CD4-positive, alpha-beta T cell treated with Interferon gamma for 1 hour (primary cell): ENCODE results near the gene PTK7.
"Not testable (repeated sequence)": the region's sequence is repeated elsewhere in the genome, so short reads cannot be mapped to it uniquely, and the experiment has no call there.

Source experiments
- DNase-seq: peaks from one replicate; pipeline ENCODE4 v3.0.0-alpha.2; 2020

PTK7 gene

GRCh38 chr6:43120101-43120763 lies 44.1 kb downstream of the PTK7 start:
- DNase-seq, result no peak

DNA sequence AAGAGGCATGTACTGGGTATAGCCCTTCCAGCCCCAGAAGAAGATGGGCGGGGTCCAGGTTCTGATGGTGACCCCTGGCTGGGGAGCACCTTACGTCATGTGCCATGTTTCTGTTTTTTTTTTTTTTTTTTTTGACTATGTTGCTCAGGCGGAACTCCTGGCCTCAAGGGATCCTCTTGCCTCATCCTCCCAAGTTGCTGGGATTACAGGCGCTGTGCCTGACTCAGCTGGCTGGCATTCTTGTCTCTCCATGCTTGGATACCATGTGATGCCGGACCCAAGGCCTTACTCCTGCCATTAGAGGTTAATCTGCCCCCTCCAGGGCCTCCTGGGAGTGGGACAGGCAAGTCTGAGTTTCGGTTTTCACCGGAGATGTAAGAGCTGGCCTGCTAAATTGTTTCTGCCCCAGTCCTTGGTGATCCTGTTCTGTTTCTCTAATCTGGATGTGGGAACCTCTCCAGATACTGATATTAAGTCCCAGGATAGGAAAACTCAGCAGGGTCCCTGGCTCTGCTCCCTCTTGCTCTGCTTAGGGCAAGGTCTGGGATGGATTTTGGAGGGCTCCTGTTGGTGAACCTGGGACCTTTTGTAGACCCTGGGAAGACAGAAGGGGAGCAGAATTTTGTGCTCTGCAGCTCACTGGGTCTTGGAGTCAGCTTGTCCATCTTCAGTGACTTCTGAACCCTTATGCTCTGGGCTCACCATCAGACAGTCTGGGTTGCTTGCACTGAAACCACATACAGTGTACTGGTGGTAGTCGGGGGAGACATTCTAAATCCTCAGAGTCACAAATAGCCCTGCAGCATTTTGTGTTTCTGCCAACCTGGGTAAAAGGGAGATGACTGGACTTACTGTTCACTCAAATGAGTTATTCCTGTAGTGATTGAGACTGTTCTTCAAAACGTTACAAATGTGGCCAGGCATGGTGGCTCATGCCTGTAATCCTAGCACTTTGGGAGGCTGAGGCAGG lies 45.1 kb downstream of the PTK7 start:
- DNase-seq, result no peak

DNA sequence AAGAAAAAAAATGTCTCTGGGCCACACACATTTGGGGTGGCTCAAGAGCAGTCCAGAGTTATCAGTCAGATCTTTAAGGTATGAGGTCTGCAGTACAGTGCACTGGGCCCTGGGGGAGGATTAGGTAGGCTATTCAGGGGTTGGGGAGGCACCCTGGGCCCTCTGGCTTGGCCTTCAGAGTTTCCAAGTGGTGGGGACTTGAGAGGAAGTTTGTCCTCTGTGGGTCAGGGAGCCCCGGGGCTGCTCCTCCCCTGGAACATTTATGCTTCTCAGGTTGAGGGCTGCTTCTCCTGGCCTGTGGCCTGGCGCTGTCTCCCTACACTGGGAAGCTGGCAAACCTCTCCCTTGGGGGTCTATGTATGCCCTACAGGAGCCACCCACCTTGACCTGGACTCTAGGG lies 46.0 kb downstream of the PTK7 start:
- no peak for DNase-seq

GRCh38 chr6:43123461-43124314 lies 47.6 kb downstream of the PTK7 start:
- no peak for DNase-seq

- DNase-seq, result no peak
These were observed 48.4 kb downstream of the PTK7 start for GRCh38 chr6:43124481-43124880.

GRCh38 chr6:43125119-43125518 lies 49.0 kb downstream of the PTK7 start:
- DNase-seq, result no peak

- no peak for DNase-seq
These were observed 49.4 kb downstream of the PTK7 start for GRCh38 chr6:43125555-43125954.

GRCh38 chr6:43127180-43127579 lies 51.1 kb downstream of the PTK7 start:
- no peak for DNase-seq

DNA sequence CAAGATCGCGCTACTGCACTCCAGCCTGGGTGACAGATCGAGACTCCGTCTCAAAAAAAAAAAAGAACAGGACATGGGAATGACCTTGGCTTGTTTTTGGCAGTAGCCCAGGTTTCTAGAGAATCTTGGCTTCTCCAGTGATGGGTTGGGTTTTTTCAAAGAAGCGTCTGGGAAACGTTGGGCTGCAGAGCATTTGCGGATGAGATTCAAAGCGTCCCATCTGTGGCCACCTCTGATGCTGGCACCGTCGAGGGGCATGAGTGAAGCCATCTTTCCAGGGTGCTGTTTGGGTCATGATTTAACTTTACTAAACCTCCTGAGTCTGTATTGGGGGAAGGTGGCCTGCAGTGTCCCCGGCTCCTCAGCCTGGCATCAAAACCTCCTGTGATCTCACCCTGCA lies 51.8 kb downstream of the PTK7 start:
- no peak for DNase-seq

- DNase-seq, result no peak
These were observed 52.8 kb downstream of the PTK7 start for GRCh38 chr6:43128926-43129325.

GRCh38 chr6:43129434-43130194 lies 53.5 kb downstream of the PTK7 start:
- DNase-seq, result no peak

DNA sequence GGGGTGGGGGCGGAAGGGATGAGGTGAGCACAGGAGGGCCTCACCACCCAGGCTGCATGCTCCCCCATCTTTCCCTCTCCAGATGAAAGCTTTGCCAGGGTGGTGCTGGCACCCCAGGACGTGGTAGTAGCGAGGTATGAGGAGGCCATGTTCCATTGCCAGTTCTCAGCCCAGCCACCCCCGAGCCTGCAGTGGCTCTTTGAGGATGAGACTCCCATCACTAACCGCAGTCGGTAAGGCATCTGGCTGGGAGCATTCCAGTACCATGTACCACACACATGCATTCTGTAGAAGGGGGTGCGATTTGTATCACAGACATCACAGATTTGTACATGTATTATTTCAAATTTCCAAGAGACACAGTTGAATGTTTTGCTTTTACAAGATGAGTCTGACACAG lies 54.3 kb downstream of the PTK7 start:
- DNase-seq, result no peak

DNA sequence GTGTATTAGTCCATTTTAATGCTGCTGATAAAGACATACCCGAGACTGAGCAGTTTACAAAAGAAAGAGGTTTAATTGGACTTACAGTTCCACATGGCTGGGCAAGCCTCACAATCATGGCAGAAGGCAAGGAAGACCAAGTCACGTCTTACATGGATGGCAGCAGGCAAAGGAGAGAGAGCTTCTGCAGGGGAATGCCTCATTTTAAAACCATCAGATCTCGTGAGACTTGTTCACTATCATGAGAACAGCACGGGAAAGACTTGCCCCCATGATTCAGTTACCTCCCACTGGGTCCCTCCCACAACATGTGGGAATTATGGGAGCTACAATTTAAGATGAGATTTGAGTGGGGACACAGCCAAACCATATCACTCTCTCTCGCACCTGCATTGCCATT lies 55.3 kb downstream of the PTK7 start:
- DNase-seq, result not testable (repeated sequence)

DNA sequence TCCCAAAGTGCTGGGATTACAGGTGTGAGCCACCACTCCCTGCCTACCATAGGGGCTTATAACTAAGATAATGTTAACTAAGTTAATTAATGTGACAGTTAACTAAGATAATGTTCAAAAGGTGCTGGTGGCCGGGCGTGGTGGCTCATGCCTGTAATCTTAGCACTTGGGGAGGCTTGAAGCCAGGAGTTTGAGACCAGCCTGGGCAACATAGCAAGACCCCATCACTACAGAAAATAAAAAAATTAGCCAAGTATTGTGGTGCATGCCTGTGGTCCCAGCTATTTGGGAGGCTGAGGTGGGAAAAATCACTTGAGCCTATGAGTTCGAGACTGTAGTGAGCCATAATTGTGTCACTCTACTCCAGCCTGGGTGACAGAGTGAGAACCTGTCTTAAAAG lies 62.2 kb downstream of the PTK7 start:
- DNase-seq, result no peak

DNA sequence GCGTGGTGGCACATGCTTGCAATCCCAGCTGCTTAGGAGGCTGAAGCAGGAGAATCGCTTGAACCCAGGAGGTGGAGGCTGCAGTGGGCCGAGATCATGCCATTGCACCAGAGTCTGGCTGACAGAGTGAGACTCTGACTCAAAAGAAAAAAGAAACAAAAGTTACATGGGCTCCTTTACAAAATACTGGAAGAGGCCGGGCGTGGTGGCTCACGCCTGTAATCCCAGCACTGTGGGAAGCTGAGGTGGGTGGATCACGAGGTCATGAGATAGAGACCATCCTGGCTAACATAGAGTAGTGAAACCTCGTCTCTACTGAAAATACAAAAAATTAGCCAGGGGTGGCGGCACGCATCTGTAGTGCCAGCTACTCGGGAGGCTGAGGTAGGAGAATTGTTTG lies 63.9 kb downstream of the PTK7 start:
- DNase-seq, result not testable (repeated sequence)

GRCh38 chr6:43141644-43142043 lies 65.5 kb downstream of the PTK7 start:
- no peak for DNase-seq

GRCh38 chr6:43142101-43142500 lies 66.0 kb downstream of the PTK7 start:
- peak; percentile 29 for DNase-seq

DNA sequence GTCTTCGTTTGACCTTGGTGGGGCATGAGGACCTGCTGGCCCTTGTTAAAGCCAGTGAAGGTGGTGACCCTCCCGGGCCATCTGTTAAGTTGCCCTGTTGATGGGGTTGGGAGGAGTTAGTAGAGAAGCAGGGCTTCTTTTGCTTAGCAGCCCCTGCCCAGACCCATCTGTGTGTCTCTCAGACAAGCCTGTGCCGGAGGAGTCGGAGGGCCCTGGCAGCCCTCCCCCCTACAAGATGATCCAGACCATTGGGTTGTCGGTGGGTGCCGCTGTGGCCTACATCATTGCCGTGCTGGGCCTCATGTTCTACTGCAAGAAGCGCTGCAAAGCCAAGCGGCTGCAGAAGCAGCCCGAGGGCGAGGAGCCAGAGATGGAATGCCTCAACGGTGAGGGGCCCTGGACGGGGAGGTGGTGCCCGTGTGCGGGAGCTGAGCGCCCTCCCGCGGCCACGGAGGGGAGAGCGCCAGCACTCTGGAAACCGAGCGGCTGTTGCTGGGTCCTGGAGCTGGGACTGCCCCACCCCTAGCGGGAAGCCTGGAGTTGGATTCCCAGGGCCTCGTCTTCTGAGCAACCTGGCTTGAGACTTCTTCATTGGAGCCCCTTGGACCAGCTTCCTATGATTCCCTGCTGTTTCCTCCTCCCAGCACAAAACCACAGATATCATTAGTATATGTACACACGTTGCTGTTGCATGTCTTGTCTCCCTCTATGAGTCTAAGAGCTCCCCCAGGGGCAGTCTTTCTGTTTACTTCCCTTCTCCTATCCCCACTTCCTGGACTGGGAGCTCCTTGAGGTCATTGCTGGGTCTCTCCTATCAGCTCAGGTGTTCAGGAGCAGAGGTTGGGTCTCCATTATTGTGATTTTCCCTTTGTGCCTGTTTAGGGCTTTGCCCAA lies 67.4 kb downstream of the PTK7 start:
- peak; percentile 71 for DNase-seq

- DNase-seq, result no peak
These were observed 68.8 kb downstream of the PTK7 start for GRCh38 chr6:43144879-43145278.

- DNase-seq, result no peak
These were observed 70.1 kb downstream of the PTK7 start for GRCh38 chr6:43146261-43146660.
